Esophagus muscularis mucosa (tissue), 4 donors: ENCODE measurements around the gene NT5DC2. TPM values are rescaled to one million over a fixed set of nuclear protein-coding genes. Genes with fewer than 3 reads are reported as not detected.
A peak's percentile ranks its signal among the peaks of the same experiment; 100 is the strongest.

Source experiments
- DNase-seq: peaks from one replicate; pipeline ENCODE4 v3.0.0-alpha.2; 2017; ENCODE audit errors: extremely low spot score
- H3K27ac ChIP-seq, 4 donors: fragments of 200-600 bp; sonication (generic); replicated peaks in 1 of 4; 1 replicate in 3 of 4; 2 replicates in 1 of 4; pipeline ENCODE4 v1.5.1; 2016 to 2019; ENCODE audit warnings: mild to moderate bottlenecking in 1 of 4
- H3K27me3 ChIP-seq, 4 donors: fragments of 200-600 bp; sonication (generic); one replicate each; pipeline versions ENCODE4 v1.5.1 to v1.6.0; 2016 to 2019
- H3K36me3 ChIP-seq, 4 donors: fragments of 200-600 bp; sonication (generic); one replicate each; pipeline ENCODE4 v1.5.1; 2016 to 2019
- H3K4me1 ChIP-seq, 4 donors: fragments of 200-600 bp; sonication (generic); one replicate each; pipeline ENCODE4 v1.5.1; 2016 to 2019
- H3K4me3 ChIP-seq, 4 donors: fragments of 200-600 bp; sonication (generic); 1 replicate in 2 of 4; 2 replicates in 2 of 4; pipeline ENCODE4 v1.5.1; 2016 to 2019; ENCODE audit warnings: mild to moderate bottlenecking in 4 of 4, moderate library complexity in 1 of 4
- H3K9me3 ChIP-seq, 4 donors: fragments of 200-600 bp; sonication (generic); 1 replicate in 3 of 4; 2 replicates in 1 of 4; pipeline ENCODE4 v1.5.1; 2016 to 2019
- EP300 ChIP-seq: sonication (generic); formaldehyde crosslinking; IDR thresholded peaks from one replicate; pipeline ENCODE4 v1.6.1; 2017; ENCODE audit warnings: antibody characterized with exemption
- POLR2A ChIP-seq: fragments of 450-650 bp; IDR thresholded peaks from one replicate; pipeline ENCODE4 v1.6.1; 2017; ENCODE audit warnings: antibody characterized with exemption, moderate library complexity, mild to moderate bottlenecking, low read depth
- POLR2AphosphoS5 ChIP-seq, 2 donors: sonication (generic); formaldehyde crosslinking; IDR thresholded peaks; one replicate each; pipeline ENCODE4 v1.6.1; 2017; ENCODE audit warnings: antibody characterized with exemption in 2 of 2
- WGBS: methylation state at CpG from one replicate; pipeline ENCODE4 v1.1.5; 2018; 5-methylcytosine and 5-hydroxymethylcytosine counted together
- intact Hi-C: fragments of 100-400 bp; cut with DNase I; formaldehyde crosslinking; loops from one replicate; pipeline ENCODE4 v1.15.1; 2023
- total RNA-seq, 4 donors: library from RNA; depleted of rRNA; stranded (reverse); fragments of >200 nt; gene quantifications; one replicate each; pipeline versions ENCODE4 v1.1.0 to v1.2.1, GENCODE V29; 2016
- TF ChIP-seq, protein P1 (sequence below), 3 experiments: fragments of 200-600 bp in 2 of 3; fragments of 450-650 bp in 1 of 3; sonication (generic) in 2 of 3; IDR thresholded peaks; one replicate each; pipeline ENCODE4 v1.5.1; 2017 to 2019; ENCODE audit warnings: antibody characterized with exemption in 3 of 3, mild to moderate bottlenecking in 2 of 3, moderate library complexity in 1 of 3

The NT5DC2 gene
- total RNA-seq, 4 donors from 2014 or later = 58.0 to 87.4 (median 72.9) TPM

DNA sequence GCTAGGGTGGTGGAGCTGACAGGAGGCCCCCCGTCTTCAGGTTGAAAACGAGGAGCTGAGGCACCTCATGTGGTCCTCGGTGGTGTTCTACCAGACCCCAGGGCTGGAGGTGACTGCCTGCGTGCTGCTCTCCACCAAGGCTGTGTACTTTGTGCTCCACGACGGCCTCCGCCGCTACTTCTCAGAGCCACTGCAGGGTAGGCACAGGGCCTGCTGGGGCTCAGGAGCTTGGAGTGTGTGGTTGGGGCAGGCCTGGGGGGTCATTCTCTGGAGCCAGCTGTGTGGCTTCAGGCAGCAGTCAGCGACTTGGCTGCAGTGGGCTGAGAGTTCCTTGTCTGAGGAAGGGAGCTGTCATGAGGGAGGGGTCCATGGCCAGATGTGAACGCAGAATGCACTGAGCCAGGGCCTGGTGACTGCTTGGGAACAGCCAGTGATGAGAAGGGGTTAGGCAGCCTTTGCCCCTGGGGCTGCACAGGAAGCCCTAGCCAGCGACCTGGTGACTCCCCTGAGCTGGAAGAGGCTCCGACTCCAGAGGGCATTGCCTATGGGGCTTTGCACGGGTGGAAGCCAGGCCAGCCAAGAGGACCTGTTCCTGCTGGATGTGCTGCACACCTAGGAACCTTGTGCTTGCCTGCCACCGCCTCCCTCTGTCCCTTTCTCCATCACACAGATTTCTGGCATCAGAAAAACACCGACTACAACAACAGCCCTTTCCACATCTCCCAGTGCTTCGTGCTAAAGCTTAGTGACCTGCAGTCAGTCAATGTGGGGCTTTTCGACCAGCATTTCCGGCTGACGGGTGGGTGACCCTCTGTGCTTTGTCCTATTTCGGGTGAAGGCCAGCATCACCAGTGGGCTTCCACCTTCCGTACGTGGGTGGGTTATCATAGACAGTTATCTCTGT is 43.4 kb downstream of the NT5DC2 start:
- H3K9me3 ChIP-seq = no peaks in the 10 kb centered on the region
- H3K4me3 ChIP-seq = no peak overlapping the region
- no peak for DNase-seq
- H3K36me3 ChIP-seq = peaks cover 71 to 86% (median 85%) of the 10 kb centered on the region in 4 donors
- H3K27ac ChIP-seq = peak overlapping the region; percentile 35 to 75 (median 45)
- H3K27me3 ChIP-seq = no peaks in the 10 kb centered on the region
- WGBS = 83% methylated on average over 17 of the region's 22 CpGs
- TF ChIP-seq POLR2AphosphoS5 (IDR thresholded peaks at IDR 0.05) (no peak), EP300 (no peak), POLR2A (no peak)
- TF ChIP-seq, protein P1, sequence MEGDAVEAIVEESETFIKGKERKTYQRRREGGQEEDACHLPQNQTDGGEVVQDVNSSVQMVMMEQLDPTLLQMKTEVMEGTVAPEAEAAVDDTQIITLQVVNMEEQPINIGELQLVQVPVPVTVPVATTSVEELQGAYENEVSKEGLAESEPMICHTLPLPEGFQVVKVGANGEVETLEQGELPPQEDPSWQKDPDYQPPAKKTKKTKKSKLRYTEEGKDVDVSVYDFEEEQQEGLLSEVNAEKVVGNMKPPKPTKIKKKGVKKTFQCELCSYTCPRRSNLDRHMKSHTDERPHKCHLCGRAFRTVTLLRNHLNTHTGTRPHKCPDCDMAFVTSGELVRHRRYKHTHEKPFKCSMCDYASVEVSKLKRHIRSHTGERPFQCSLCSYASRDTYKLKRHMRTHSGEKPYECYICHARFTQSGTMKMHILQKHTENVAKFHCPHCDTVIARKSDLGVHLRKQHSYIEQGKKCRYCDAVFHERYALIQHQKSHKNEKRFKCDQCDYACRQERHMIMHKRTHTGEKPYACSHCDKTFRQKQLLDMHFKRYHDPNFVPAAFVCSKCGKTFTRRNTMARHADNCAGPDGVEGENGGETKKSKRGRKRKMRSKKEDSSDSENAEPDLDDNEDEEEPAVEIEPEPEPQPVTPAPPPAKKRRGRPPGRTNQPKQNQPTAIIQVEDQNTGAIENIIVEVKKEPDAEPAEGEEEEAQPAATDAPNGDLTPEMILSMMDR (IDR thresholded peaks at IDR 0.05) = no peak
- peaks cover 40 to 72% (median 65%) of the 10 kb centered on the region in 4 donors for H3K4me1 ChIP-seq
- intact Hi-C loops = no loop called here

DNA sequence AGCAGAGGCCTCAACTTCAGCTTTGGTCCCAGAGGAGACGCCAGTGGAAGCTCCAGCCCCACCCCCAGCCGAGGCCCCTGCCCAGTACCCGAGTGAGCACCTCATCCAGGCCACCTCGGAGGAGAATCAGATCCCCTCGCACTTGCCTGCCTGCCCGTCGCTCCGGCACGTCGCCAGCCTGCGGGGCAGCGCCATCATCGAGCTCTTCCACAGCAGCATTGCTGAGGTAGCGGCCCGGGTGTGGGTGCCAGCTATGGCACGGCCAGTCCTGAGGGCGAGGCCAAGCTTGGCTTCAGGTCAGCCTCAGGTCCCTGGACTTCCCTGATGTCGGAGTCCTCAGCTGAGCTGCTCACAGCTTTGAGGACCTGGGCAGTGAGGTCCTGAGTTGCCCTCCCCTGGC is 44.2 kb downstream of the NT5DC2 start:
- no peak for DNase-seq
- WGBS = no CpG with 5 or more reads among the region's 18 CpGs
- Histone ChIP-seq H3K9me3 (no peaks in the 10 kb centered on the region), H3K36me3 (peaks cover 71 to 91% (median 89%) of the 10 kb centered on the region in 4 donors), H3K27ac (peak overlapping the region in 1 of 4 donors; percentile 75), H3K4me1 (peaks cover 42 to 72% (median 65%) of the 10 kb centered on the region in 4 donors), H3K4me3 (no peak overlapping the region), H3K27me3 (no peaks in the 10 kb centered on the region)
- TF ChIP-seq, protein P1 (IDR thresholded peaks at IDR 0.05) = no peak
- TF ChIP-seq POLR2AphosphoS5 (IDR thresholded peaks at IDR 0.05) = no peak
- no peak for TF ChIP-seq POLR2A
- TF ChIP-seq EP300 = no peak
- intact Hi-C loops = loop anchor here (5.0 kb wide), 1 partner anchor 43 kb away; the partner anchor contains the start of gene NT5DC2

DNA sequence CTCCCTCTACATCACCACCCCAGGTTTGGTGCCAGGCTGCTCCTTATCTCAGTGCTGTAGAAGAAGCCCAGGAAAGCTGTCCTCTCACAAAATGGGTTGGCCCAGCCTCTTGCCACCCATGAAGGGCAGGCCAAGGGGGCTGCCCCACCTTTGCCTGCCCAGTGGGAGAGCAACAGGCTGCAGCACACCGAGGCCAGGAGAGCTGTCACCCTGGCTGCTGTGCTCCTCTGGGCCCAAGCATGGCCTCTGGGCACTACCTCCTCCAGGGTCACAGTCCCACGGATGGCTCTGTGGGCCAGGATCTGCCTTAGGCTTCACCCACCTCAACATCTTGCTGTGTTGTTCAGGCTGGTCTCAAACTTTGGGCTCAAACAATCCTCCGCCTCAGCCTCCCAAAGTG is 44.9 kb downstream of the NT5DC2 start:
- H3K4me3 ChIP-seq = no peak overlapping the region
- no peaks in the 10 kb centered on the region for H3K27me3 ChIP-seq
- 100% methylated on average over 1 of the region's 3 CpGs for WGBS
- peak overlapping the region in 1 of 4 donors; percentile 7 for H3K27ac ChIP-seq
- H3K36me3 ChIP-seq = peaks cover 71 to 95% (median 88%) of the 10 kb centered on the region in 4 donors
- intact Hi-C loops = loop anchor here (5.0 kb wide), 1 partner anchor 44 kb away; the partner anchor contains the start of gene NT5DC2
- no peaks in the 10 kb centered on the region for H3K9me3 ChIP-seq
- DNase-seq = no peak
- TF ChIP-seq, protein P1 (IDR thresholded peaks at IDR 0.05) = no peak
- no peak for TF ChIP-seq POLR2AphosphoS5 (IDR thresholded peaks at IDR 0.05)
- TF ChIP-seq POLR2A = no peak
- no peak for TF ChIP-seq EP300
- peaks cover 45 to 72% (median 65%) of the 10 kb centered on the region in 4 donors for H3K4me1 ChIP-seq

DNA sequence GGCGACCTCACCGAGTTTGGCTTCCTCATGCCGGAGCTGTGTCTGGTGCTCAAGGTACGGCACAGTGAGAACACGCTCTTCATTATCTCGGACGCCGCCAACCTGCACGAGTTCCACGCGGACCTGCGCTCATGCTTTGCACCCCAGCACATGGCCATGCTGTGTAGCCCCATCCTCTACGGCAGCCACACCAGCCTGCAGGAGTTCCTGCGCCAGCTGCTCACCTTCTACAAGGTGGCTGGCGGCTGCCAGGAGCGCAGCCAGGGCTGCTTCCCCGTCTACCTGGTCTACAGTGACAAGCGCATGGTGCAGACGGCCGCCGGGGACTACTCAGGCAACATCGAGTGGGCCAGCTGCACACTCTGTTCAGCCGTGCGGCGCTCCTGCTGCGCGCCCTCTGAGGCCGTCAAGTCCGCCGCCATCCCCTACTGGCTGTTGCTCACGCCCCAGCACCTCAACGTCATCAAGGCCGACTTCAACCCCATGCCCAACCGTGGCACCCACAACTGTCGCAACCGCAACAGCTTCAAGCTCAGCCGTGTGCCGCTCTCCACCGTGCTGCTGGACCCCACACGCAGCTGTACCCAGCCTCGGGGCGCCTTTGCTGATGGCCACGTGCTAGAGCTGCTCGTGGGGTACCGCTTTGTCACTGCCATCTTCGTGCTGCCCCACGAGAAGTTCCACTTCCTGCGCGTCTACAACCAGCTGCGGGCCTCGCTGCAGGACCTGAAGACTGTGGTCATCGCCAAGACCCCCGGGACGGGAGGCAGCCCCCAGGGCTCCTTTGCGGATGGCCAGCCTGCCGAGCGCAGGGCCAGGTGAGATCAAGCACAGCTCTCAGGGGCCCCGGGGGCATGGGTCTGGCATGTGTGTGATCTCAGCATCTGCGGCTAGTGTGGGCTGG is 45.6 kb downstream of the NT5DC2 start:
- DNase-seq = no peak
- Histone ChIP-seq H3K27ac (no peak overlapping the region), H3K4me1 (peaks cover 50 to 72% (median 65%) of the 10 kb centered on the region in 4 donors), H3K9me3 (no peaks in the 10 kb centered on the region), H3K36me3 (peaks cover 70 to 95% (median 83%) of the 10 kb centered on the region in 4 donors), H3K27me3 (no peaks in the 10 kb centered on the region), H3K4me3 (no peak overlapping the region)
- intact Hi-C loops = loop anchor here (5.0 kb wide), 1 partner anchor 44 kb away; the partner anchor contains the start of gene NT5DC2
- 96% methylated on average over 52 of the region's 59 CpGs for WGBS
- TF ChIP-seq, protein P1 (IDR thresholded peaks at IDR 0.05) = no peak
- no peak for TF ChIP-seq POLR2A
- no peak for TF ChIP-seq POLR2AphosphoS5 (IDR thresholded peaks at IDR 0.05)
- no peak for TF ChIP-seq EP300
